Endothelial cell of umbilical vein (primary cell): ENCODE data around the gene MSH5. TPM values are rescaled to one million over a fixed set of nuclear protein-coding genes. Genes with fewer than 3 reads are reported as not detected.

ENCODE experiments used
- BruUV-seq: library from RNA; stranded (reverse); fragments of 400-500 nt; replicated peaks from 2 replicates; lab custom pipeline; 2021; lab: Mats Ljungman, UMichigan
- CTCF ChIA-PET: fragments of 300-600, 350-600 bp; sonication (Branson Sonifier 250); formaldehyde crosslinking; loops from one replicate; lab custom pipeline; 2021; ENCODE audit warnings: antibody characterized with exemption, inconsistent platforms; lab: Charles Lee
- POLR2A ChIA-PET: fragments of 300-600, 350-600 bp; sonication (Branson Sonifier 250); formaldehyde crosslinking; loops from one replicate; lab custom pipeline; 2021; ENCODE audit warnings: antibody characterized with exemption, inconsistent platforms; lab: Charles Lee
- DNase-seq: peaks from one replicate; pipeline ENCODE4 v3.0.0-alpha.2; 2011; ENCODE audit warnings: low read depth, low spot score
- FAIRE-seq: peaks from 2 replicates; lab custom pipeline; 2011; peaks lifted over from hg19 to GRCh38; lab: Jason Lieb, UNC
- H2AFZ ChIP-seq: 2 replicates; pipeline ENCODE4 v1.6.0; 2012; ENCODE audit warnings: low read depth, low read length, control low read depth, inconsistent platforms
- H3K27ac ChIP-seq: 2 replicates; pipeline ENCODE4 v1.5.1; 2011; ENCODE audit warnings: low read depth, mild to moderate bottlenecking, control low read depth, low read length, moderate library complexity; ENCODE audit not compliant: insufficient read depth
- H3K27me3 ChIP-seq, 2 experiments: 2 replicates each; pipeline versions ENCODE4 v1.6.0 to v1.6.1; 2011; ENCODE audit warnings: low read length in 2 of 2, mixed read lengths in 1 of 2; ENCODE audit not compliant: control insufficient read depth in 2 of 2, insufficient read depth in 2 of 2
- H3K36me3 ChIP-seq, 2 experiments: 2 replicates in 1 of 2; 3 replicates in 1 of 2; pipeline ENCODE4 v1.5.1; 2011; ENCODE audit warnings: low read length in 2 of 2, mild to moderate bottlenecking in 1 of 2, moderate library complexity in 1 of 2; ENCODE audit not compliant: control insufficient read depth in 2 of 2, insufficient read depth in 2 of 2; ENCODE audit errors: extremely low read depth in 1 of 2
- H3K4me1 ChIP-seq: 3 replicates; pipeline ENCODE4 v1.5.1; 2011; ENCODE audit warnings: mild to moderate bottlenecking, low read length; ENCODE audit not compliant: control insufficient read depth, insufficient read depth; ENCODE audit errors: extremely low read depth
- H3K4me2 ChIP-seq: 2 replicates; pipeline ENCODE4 v1.6.1; 2011; ENCODE audit warnings: low read length, control low read depth, mixed read lengths; ENCODE audit not compliant: insufficient read depth
- H3K4me3 ChIP-seq, 3 experiments: fragments of 200-600 bp in 1 of 3; sonication (generic), shearing (Covaris generic) in 1 of 3; replicated peaks in 1 of 3; 2 replicates each; pipeline ENCODE4 v1.5.1; 2011 to 2016; ENCODE audit warnings: control low read depth in 3 of 3, low read length in 3 of 3, mild to moderate bottlenecking in 2 of 3, inconsistent platforms in 1 of 3, low read depth in 1 of 3, moderate library complexity in 1 of 3; ENCODE audit not compliant: insufficient read depth in 1 of 3
- H3K79me2 ChIP-seq: 2 replicates; pipeline ENCODE4 v1.6.0; 2012; ENCODE audit warnings: low read length, inconsistent platforms; ENCODE audit not compliant: control insufficient read depth, insufficient read depth
- H3K9ac ChIP-seq: replicated peaks from 2 replicates; pipeline ENCODE3; 2011; ENCODE audit warnings: low read length, control low read depth; ENCODE audit not compliant: insufficient read depth; ENCODE audit errors: extremely low read depth
- H3K9me1 ChIP-seq: replicated peaks from 3 replicates; pipeline ENCODE4 v1.6.0; 2011; ENCODE audit warnings: mild to moderate bottlenecking, low read length; ENCODE audit not compliant: control insufficient read depth, insufficient read depth; ENCODE audit errors: extremely low read depth
- H3K9me3 ChIP-seq: replicated peaks from 2 replicates; pipeline ENCODE4 v1.5.1; 2012; ENCODE audit warnings: low read length, inconsistent platforms; ENCODE audit not compliant: control insufficient read depth, insufficient read depth
- H4K20me1 ChIP-seq: replicated peaks from 2 replicates; pipeline ENCODE3; 2011; ENCODE audit warnings: mild to moderate bottlenecking, low read length; ENCODE audit not compliant: control insufficient read depth, insufficient read depth; ENCODE audit errors: extremely low read depth
- EZH2 ChIP-seq: IDR thresholded peaks from 2 replicates; pipeline ENCODE4 v1.6.1; 2012; ENCODE audit warnings: borderline replicate concordance, low read depth, mild to moderate bottlenecking, moderate library complexity, low read length, inconsistent platforms; ENCODE audit not compliant: severe bottlenecking
- FOS ChIP-seq: IDR thresholded peaks from 2 replicates; pipeline ENCODE4 v1.6.1; 2011; ENCODE audit warnings: mild to moderate bottlenecking, low read length, moderate library complexity, borderline replicate concordance; ENCODE audit not compliant: insufficient read depth
- GATA2 ChIP-seq: IDR thresholded peaks from 2 replicates; pipeline ENCODE4 v1.7.0; 2011; ENCODE audit warnings: low read depth, mild to moderate bottlenecking, moderate library complexity, mixed read lengths, low read length; ENCODE audit not compliant: insufficient read length, insufficient read depth
- JUN ChIP-seq: IDR thresholded peaks from 2 replicates; pipeline ENCODE4 v1.6.1; 2011; ENCODE audit warnings: borderline replicate concordance, low read depth; ENCODE audit not compliant: insufficient read length, insufficient read depth
- MYC ChIP-seq: IDR thresholded peaks from one replicate; pipeline ENCODE4 v1.6.1; 2011; ENCODE audit warnings: mild to moderate bottlenecking, low read depth, low read length
- POLR2A ChIP-seq: IDR thresholded peaks from 2 replicates; pipeline ENCODE4 v1.6.1; 2012; ENCODE audit warnings: low read depth, mild to moderate bottlenecking, control low read depth, low read length
- POLR2AphosphoS5 ChIP-seq: IDR thresholded peaks from 2 replicates; pipeline ENCODE4 v1.6.1; 2012; ENCODE audit warnings: low read depth, mild to moderate bottlenecking, control low read depth, low read length, moderate library complexity; ENCODE audit not compliant: insufficient read depth
- dilution Hi-C: fragments of 300-500 bp; cut with MboI; formaldehyde crosslinking; loops from one replicate; pipeline ENCODE4 v1.15.0; 2019; ENCODE audit warnings: low sequenced_read_pairs; ENCODE audit not compliant: extremely low pct_ligation_motif_present
- intact Hi-C: fragments of 100-400 bp; cut with micrococcal nuclease; formaldehyde crosslinking; loops from one replicate; pipeline ENCODE4 v1.10.0; 2022
- polyA plus RNA-seq, 4 experiments: library from polyadenylated mRNA; depleted of rRNA in 3 of 4; stranded (reverse) in 3 of 4; unstranded in 1 of 4; fragments of >200 nt; gene quantifications; 2 replicates each; pipeline versions ENCODE4 v1.2.1 to v1.2.3, GENCODE V29; 2011 to 2012; ENCODE audit warnings: missing spikeins in 1 of 4
- total RNA-seq: library from RNA; stranded (reverse); gene quantifications from 2 replicates; pipeline ENCODE4 v1.2.3, GENCODE V29; 2021

The MSH5 gene
- total and polyA plus RNA-seq, 2 donors (not counting 3 experiments of a cell fraction or from before 2014, with no cell fraction given), result 27.1 to 43.8 TPM

DNA sequence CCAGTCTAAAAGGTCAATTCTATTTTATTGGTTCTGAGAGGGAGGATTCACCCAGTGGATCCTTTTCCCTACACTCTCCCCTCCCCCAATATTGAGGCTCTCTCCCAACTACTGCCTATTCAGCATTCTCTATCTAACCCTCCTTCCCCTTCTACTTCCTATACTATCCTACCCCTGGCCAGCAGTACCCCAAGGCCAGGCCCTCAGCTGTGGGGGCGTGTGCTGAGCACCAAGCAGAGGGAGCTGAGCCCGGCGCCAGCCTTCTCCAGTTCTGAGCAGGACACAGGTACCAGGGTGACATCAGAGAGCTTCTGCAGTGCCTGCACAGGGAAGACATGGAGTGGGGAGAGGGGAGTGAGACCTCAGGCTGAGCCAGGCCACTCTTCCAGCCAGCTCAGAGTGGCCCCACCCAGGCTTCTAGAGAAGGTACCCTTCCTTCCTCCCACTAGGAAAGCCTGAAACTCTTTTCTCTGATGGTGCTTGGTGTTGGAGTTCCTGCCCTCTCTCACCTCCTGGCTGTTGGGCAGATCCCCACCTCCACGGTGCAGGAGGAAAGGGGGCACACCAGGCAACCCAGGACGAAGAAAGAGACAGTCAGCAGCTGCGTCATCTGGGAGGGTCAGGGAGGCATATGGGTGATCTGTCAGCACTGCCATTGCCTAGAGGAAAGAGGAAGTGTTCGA lies 12.6 kb upstream of the MSH5 start:
- H3K9ac ChIP-seq, result no peak overlapping the region
- intact Hi-C loops, result no loop called here
- dilution Hi-C loops, result no loop called here
- H3K79me2 ChIP-seq, result peaks cover 2% of the 10 kb centered on the region
- TF ChIP-seq FOS, result no peak
- TF ChIP-seq EZH2, result no peak
- TF ChIP-seq JUN, result no peak
- TF ChIP-seq POLR2AphosphoS5, result no peak
- no peak for TF ChIP-seq GATA2
- TF ChIP-seq MYC, result no peak
- TF ChIP-seq POLR2A, result no peak
- no peaks in the 10 kb centered on the region for H4K20me1 ChIP-seq
- no peak overlapping the region for H2AFZ ChIP-seq
- ChIA-PET CTCF (interaction anchor here (1.0 to 5.4 kb wide), 3 partner anchors 24 to 69 kb away, joined by 3 to 42 read pairs (median 4); partner anchors contain the start of genes ABHD16A and VARS1), POLR2A (no interaction called here)
- no peaks in the 10 kb centered on the region for H3K9me1 ChIP-seq
- peaks cover 28% of the 10 kb centered on the region for H3K4me1 ChIP-seq
- BruUV-seq, result no TSS peak
- H3K9me3 ChIP-seq, result no peaks in the 10 kb centered on the region
- DNase-seq (no peak), FAIRE-seq (peak; percentile 35)
- H3K27me3 ChIP-seq, result no peaks in the 10 kb centered on the region
- no peak overlapping the region for H3K4me3 ChIP-seq
- peaks cover 16 to 25% of the 10 kb centered on the region in 2 experiments for H3K36me3 ChIP-seq
- no peak overlapping the region for H3K27ac ChIP-seq
- H3K4me2 ChIP-seq, result no peak overlapping the region
